Liver (tissue), 9 donors: ENCODE measurements around the gene GSK3B. TPM values are rescaled to one million over a fixed set of nuclear protein-coding genes. Genes with fewer than 3 reads are reported as not detected.

Source experiments
- DNase-seq: peaks from one replicate; pipeline ENCODE4 v3.0.0-alpha.2; 2017; ENCODE audit warnings: low spot score
- H3K27ac ChIP-seq, 2 donors: one replicate each; pipeline ENCODE4 v1.7.0; 2013; ENCODE audit warnings: inconsistent platforms in 2 of 2, low read length in 2 of 2, control low read depth in 1 of 2, low read depth in 1 of 2, mild to moderate bottlenecking in 1 of 2
- H3K27me3 ChIP-seq, 4 donors: one replicate each; pipeline versions ENCODE4 v1.6.1 to v1.7.0; 2013; ENCODE audit warnings: low read length in 3 of 4, inconsistent platforms in 1 of 4, mild to moderate bottlenecking in 1 of 4, moderate library complexity in 1 of 4; ENCODE audit not compliant: control insufficient read depth in 4 of 4, insufficient read depth in 4 of 4
- H3K36me3 ChIP-seq, 4 donors: one replicate each; pipeline versions ENCODE4 v1.6.1 to v1.7.0; 2013; ENCODE audit warnings: low read length in 3 of 4, mild to moderate bottlenecking in 3 of 4, low read depth in 1 of 4, moderate library complexity in 1 of 4; ENCODE audit not compliant: control insufficient read depth in 4 of 4, insufficient read depth in 3 of 4
- H3K4me1 ChIP-seq, 4 donors: one replicate each; pipeline versions ENCODE4 v1.6.1 to v1.7.0; 2013; ENCODE audit warnings: low read length in 3 of 4, mild to moderate bottlenecking in 3 of 4, moderate library complexity in 1 of 4; ENCODE audit not compliant: control insufficient read depth in 4 of 4, insufficient read depth in 4 of 4
- H3K4me3 ChIP-seq, 3 donors: one replicate each; pipeline versions ENCODE4 v1.6.1 to v1.7.0; 2013; ENCODE audit warnings: low read length in 3 of 3, control low read depth in 1 of 3, low read depth in 1 of 3, mild to moderate bottlenecking in 1 of 3
- H3K9ac ChIP-seq, 2 donors: one replicate each; pipeline ENCODE4 v1.7.0; 2013; ENCODE audit warnings: low read length in 2 of 2, mild to moderate bottlenecking in 2 of 2, moderate library complexity in 2 of 2, control low read depth in 1 of 2, low read depth in 1 of 2
- H3K9me3 ChIP-seq, 4 donors: one replicate each; pipeline versions ENCODE4 v1.6.1 to v1.7.0; 2013; ENCODE audit warnings: low read length in 3 of 4; ENCODE audit not compliant: control insufficient read depth in 4 of 4
- EGR1 ChIP-seq, 2 donors: IDR thresholded peaks; 2 replicates each; pipeline ENCODE4 v1.6.1; 2016 to 2018; ENCODE audit warnings: antibody characterized with exemption in 2 of 2, low read depth in 2 of 2
- FOXA1 ChIP-seq: IDR thresholded peaks from 2 replicates; pipeline ENCODE4 v1.6.1; 2016; ENCODE audit warnings: antibody characterized with exemption
- FOXA2 ChIP-seq: IDR thresholded peaks from 2 replicates; pipeline ENCODE4 v1.6.1; 2016; ENCODE audit warnings: antibody characterized with exemption
- GABPA ChIP-seq, 2 donors: IDR thresholded peaks in 1 of 2; conservative IDR thresholded peaks in 1 of 2; 2 replicates each; pipeline ENCODE4 v1.6.1; 2016; ENCODE audit warnings: antibody characterized with exemption in 2 of 2, mild to moderate bottlenecking in 1 of 2, moderate library complexity in 1 of 2
- HNF4A ChIP-seq, 2 donors: conservative IDR thresholded peaks; 2 replicates each; pipeline ENCODE4 v1.6.1; 2016; ENCODE audit warnings: antibody characterized with exemption in 2 of 2, mild to moderate bottlenecking in 2 of 2
- HNF4G ChIP-seq: IDR thresholded peaks from 2 replicates; pipeline ENCODE4 v1.6.1; 2016; ENCODE audit warnings: antibody characterized with exemption
- JUND ChIP-seq, 2 donors: IDR thresholded peaks; 2 replicates each; pipeline ENCODE4 v1.6.1; 2016; ENCODE audit warnings: antibody characterized with exemption in 2 of 2
- NR2F2 ChIP-seq: IDR thresholded peaks from 2 replicates; pipeline ENCODE4 v1.6.1; 2016; ENCODE audit warnings: antibody characterized with exemption
- RAD21 ChIP-seq, 2 donors: IDR thresholded peaks; 2 replicates each; pipeline ENCODE4 v1.6.1; 2016; ENCODE audit warnings: antibody characterized with exemption in 2 of 2, mild to moderate bottlenecking in 2 of 2
- RXRA ChIP-seq, 2 donors: IDR thresholded peaks; 2 replicates each; pipeline ENCODE4 v1.6.1; 2017 to 2018; ENCODE audit warnings: antibody characterized with exemption in 2 of 2, mild to moderate bottlenecking in 1 of 2
- SP1 ChIP-seq: IDR thresholded peaks from 2 replicates; pipeline ENCODE4 v1.6.1; 2018; ENCODE audit warnings: antibody characterized with exemption, mild to moderate bottlenecking
- TAF1 ChIP-seq: conservative IDR thresholded peaks from 2 replicates; pipeline ENCODE4 v1.6.1; 2016; ENCODE audit warnings: antibody characterized with exemption, mild to moderate bottlenecking
- YY1 ChIP-seq: IDR thresholded peaks from 2 replicates; pipeline ENCODE4 v1.6.1; 2016; ENCODE audit warnings: antibody characterized with exemption, mild to moderate bottlenecking
- polyA plus RNA-seq, 2 donors: library from polyadenylated mRNA; stranded (reverse) in 1 of 2; unstranded in 1 of 2; fragments of 200-250 nt in 1 of 2; fragments of >200 nt in 1 of 2; fragmentation: Nextera tagmentation in 1 of 2; extraction: Ambion mirVana in 1 of 2; gene quantifications; one replicate each; pipeline versions ENCODE4 v1.2.1 to v1.2.3, GENCODE V29; 2013 to 2015
- total RNA-seq, 2 donors: library from RNA; depleted of rRNA; stranded (reverse); fragments of >200 nt; gene quantifications; one replicate each; pipeline ENCODE4 v1.2.3, GENCODE V29; 2014
- TF ChIP-seq, protein P1 (sequence below): IDR thresholded peaks from 2 replicates; pipeline ENCODE4 v1.6.1; 2016; ENCODE audit warnings: antibody characterized with exemption
- TF ChIP-seq, protein P2 (sequence below): IDR thresholded peaks from 2 replicates; pipeline ENCODE4 v1.6.1; 2016; ENCODE audit warnings: antibody characterized with exemption
- TF ChIP-seq, protein P3 (sequence below): IDR thresholded peaks from 2 replicates; pipeline ENCODE4 v1.6.1; 2016; ENCODE audit warnings: antibody characterized with exemption, mild to moderate bottlenecking
- TF ChIP-seq, protein P4 (sequence below): IDR thresholded peaks from 2 replicates; pipeline ENCODE4 v1.6.1; 2016; ENCODE audit warnings: antibody characterized with exemption
- TF ChIP-seq, protein P5 (sequence below): fragments of 150-350 bp; IDR thresholded peaks from 2 replicates; pipeline ENCODE4 v1.5.1; 2017; ENCODE audit warnings: improper control_type of control experiment, low read depth, low read length; ENCODE audit not compliant: missing input control
- donor health status: healthy.
- donor health status: healthy.
- donor health status: healthy.
- donor health status: healthy.
- donor health status: healthy.

GSK3B gene
- total and polyA plus RNA-seq, 4 donors = 10.5 to 20.8 (median 18.5) TPM

- no peak overlapping the region for H3K9ac ChIP-seq
- no peak overlapping the region for H3K27ac ChIP-seq
- H3K36me3 ChIP-seq = no peaks in the 10 kb centered on the region
- H3K4me3 ChIP-seq = no peak overlapping the region
- DNase-seq = no peak
- no peaks in the 10 kb centered on the region for H3K27me3 ChIP-seq
- TF ChIP-seq YY1 = no peak
- no peak for TF ChIP-seq JUND (IDR thresholded peaks at IDR 0.05)
- no peak for TF ChIP-seq SP1
- no peak for TF ChIP-seq EGR1 (IDR thresholded peaks at IDR 0.05; ENCODE audit: low read depth in 2 of 2)
- TF ChIP-seq, protein P1, sequence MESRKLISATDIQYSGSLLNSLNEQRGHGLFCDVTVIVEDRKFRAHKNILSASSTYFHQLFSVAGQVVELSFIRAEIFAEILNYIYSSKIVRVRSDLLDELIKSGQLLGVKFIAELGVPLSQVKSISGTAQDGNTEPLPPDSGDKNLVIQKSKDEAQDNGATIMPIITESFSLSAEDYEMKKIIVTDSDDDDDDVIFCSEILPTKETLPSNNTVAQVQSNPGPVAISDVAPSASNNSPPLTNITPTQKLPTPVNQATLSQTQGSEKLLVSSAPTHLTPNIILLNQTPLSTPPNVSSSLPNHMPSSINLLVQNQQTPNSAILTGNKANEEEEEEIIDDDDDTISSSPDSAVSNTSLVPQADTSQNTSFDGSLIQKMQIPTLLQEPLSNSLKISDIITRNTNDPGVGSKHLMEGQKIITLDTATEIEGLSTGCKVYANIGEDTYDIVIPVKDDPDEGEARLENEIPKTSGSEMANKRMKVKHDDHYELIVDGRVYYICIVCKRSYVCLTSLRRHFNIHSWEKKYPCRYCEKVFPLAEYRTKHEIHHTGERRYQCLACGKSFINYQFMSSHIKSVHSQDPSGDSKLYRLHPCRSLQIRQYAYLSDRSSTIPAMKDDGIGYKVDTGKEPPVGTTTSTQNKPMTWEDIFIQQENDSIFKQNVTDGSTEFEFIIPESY = no peak
- TF ChIP-seq, protein P2, sequence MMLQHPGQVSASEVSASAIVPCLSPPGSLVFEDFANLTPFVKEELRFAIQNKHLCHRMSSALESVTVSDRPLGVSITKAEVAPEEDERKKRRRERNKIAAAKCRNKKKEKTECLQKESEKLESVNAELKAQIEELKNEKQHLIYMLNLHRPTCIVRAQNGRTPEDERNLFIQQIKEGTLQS = no peak
- no peak for TF ChIP-seq FOXA2
- no peak for TF ChIP-seq NR2F2
- TF ChIP-seq RXRA (IDR thresholded peaks at IDR 0.05) = no peak
- TF ChIP-seq HNF4A (conservative IDR thresholded peaks at IDR 0.05) = no peak
- TF ChIP-seq, protein P3, sequence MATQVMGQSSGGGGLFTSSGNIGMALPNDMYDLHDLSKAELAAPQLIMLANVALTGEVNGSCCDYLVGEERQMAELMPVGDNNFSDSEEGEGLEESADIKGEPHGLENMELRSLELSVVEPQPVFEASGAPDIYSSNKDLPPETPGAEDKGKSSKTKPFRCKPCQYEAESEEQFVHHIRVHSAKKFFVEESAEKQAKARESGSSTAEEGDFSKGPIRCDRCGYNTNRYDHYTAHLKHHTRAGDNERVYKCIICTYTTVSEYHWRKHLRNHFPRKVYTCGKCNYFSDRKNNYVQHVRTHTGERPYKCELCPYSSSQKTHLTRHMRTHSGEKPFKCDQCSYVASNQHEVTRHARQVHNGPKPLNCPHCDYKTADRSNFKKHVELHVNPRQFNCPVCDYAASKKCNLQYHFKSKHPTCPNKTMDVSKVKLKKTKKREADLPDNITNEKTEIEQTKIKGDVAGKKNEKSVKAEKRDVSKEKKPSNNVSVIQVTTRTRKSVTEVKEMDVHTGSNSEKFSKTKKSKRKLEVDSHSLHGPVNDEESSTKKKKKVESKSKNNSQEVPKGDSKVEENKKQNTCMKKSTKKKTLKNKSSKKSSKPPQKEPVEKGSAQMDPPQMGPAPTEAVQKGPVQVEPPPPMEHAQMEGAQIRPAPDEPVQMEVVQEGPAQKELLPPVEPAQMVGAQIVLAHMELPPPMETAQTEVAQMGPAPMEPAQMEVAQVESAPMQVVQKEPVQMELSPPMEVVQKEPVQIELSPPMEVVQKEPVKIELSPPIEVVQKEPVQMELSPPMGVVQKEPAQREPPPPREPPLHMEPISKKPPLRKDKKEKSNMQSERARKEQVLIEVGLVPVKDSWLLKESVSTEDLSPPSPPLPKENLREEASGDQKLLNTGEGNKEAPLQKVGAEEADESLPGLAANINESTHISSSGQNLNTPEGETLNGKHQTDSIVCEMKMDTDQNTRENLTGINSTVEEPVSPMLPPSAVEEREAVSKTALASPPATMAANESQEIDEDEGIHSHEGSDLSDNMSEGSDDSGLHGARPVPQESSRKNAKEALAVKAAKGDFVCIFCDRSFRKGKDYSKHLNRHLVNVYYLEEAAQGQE = no peak
- no peak for TF ChIP-seq GABPA (IDR thresholded peaks at IDR 0.05 in 1 of 2, conservative IDR thresholded peaks at IDR 0.05 in 1 of 2)
- no peak for TF ChIP-seq FOXA1
- TF ChIP-seq TAF1 = no peak
- TF ChIP-seq RAD21 (IDR thresholded peaks at IDR 0.05) = no peak
- TF ChIP-seq, protein P4, sequence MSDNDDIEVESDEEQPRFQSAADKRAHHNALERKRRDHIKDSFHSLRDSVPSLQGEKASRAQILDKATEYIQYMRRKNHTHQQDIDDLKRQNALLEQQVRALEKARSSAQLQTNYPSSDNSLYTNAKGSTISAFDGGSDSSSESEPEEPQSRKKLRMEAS = no peak
- TF ChIP-seq, protein P5, sequence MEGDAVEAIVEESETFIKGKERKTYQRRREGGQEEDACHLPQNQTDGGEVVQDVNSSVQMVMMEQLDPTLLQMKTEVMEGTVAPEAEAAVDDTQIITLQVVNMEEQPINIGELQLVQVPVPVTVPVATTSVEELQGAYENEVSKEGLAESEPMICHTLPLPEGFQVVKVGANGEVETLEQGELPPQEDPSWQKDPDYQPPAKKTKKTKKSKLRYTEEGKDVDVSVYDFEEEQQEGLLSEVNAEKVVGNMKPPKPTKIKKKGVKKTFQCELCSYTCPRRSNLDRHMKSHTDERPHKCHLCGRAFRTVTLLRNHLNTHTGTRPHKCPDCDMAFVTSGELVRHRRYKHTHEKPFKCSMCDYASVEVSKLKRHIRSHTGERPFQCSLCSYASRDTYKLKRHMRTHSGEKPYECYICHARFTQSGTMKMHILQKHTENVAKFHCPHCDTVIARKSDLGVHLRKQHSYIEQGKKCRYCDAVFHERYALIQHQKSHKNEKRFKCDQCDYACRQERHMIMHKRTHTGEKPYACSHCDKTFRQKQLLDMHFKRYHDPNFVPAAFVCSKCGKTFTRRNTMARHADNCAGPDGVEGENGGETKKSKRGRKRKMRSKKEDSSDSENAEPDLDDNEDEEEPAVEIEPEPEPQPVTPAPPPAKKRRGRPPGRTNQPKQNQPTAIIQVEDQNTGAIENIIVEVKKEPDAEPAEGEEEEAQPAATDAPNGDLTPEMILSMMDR = no peak
- TF ChIP-seq HNF4G = no peak
- H3K9me3 ChIP-seq = peaks cover 0 to 4% (median 3%) of the 10 kb centered on the region in 4 donors
- peaks cover 0 to 7% (median 0%) of the 10 kb centered on the region in 4 donors for H3K4me1 ChIP-seq
Observed at GRCh38 chr3:120048355-120049041, 45.7 kb downstream of the GSK3B start.
